MCF 10A (cell line): ENCODE data around the gene TTC3. TPM values are rescaled to one million over a fixed set of nuclear protein-coding genes. Genes with fewer than 3 reads are reported as not detected.
"Not testable (repeated sequence)": the region's sequence is repeated elsewhere in the genome, so short reads cannot be mapped to it uniquely, and the experiment has no call there.

Experiments
- BruUV-seq: library from RNA; stranded (reverse); fragments of 400-500 nt; replicated peaks from 2 replicates; lab custom pipeline; 2021; lab: Mats Ljungman, UMichigan
- CTCF ChIA-PET: fragments of 300-600 bp; sonication (Branson Sonifier 250); formaldehyde crosslinking; extraction: SDS; loops from one replicate; lab custom pipeline; 2021; ENCODE audit warnings: antibody characterized with exemption, inconsistent platforms; lab: Yijun Ruan, JAX
- POLR2A ChIA-PET: fragments of 300-600, 350-650 bp; sonication (Branson Sonifier 250); formaldehyde crosslinking; extraction: SDS; loops from one replicate; lab custom pipeline; 2020; ENCODE audit warnings: antibody characterized with exemption, inconsistent platforms; lab: Yijun Ruan, JAX
- DNase-seq: peaks from one replicate; pipeline ENCODE4 v3.0.0-alpha.2; 2018; ENCODE audit not compliant: unreplicated experiment
- H3K27ac Mint-ChIP-seq: one replicate; pipeline ENCODE4 v1.8.0; 2022; ENCODE audit warnings: mild to moderate bottlenecking, low read depth, mixed read lengths; ENCODE audit not compliant: unreplicated experiment
- H3K27me3 Mint-ChIP-seq: one replicate; pipeline ENCODE4 v1.8.0; 2022; ENCODE audit warnings: mixed read lengths; ENCODE audit not compliant: insufficient read depth, unreplicated experiment
- H3K36me3 Mint-ChIP-seq: one replicate; pipeline ENCODE4 v1.8.0; 2022; ENCODE audit warnings: mild to moderate bottlenecking, moderate library complexity, mixed read lengths; ENCODE audit not compliant: insufficient read depth, unreplicated experiment
- H3K4me1 Mint-ChIP-seq: one replicate; pipeline ENCODE4 v1.8.0; 2022; ENCODE audit warnings: mixed read lengths; ENCODE audit not compliant: insufficient read depth, unreplicated experiment
- H3K4me3 Mint-ChIP-seq: one replicate; pipeline ENCODE4 v1.8.0; 2022; ENCODE audit warnings: mild to moderate bottlenecking, moderate library complexity, mixed read lengths; ENCODE audit not compliant: unreplicated experiment
- H3K9me3 Mint-ChIP-seq: one replicate; pipeline ENCODE4 v1.8.0; 2022; ENCODE audit warnings: mixed read lengths; ENCODE audit not compliant: unreplicated experiment
- CTCF ChIP-seq: fragments of 200-600 bp; IDR thresholded peaks from one replicate; pipeline ENCODE4 v1.8.0; 2022; ENCODE audit warnings: antibody characterized with exemption, mild to moderate bottlenecking; ENCODE audit not compliant: unreplicated experiment
- intact Hi-C: fragments of 100-400 bp; cut with micrococcal nuclease; formaldehyde crosslinking; loops from 2 replicates; pipeline ENCODE4 v1.14.1; 2022
- total RNA-seq: library from RNA; stranded (reverse); gene quantifications from 2 replicates; pipeline ENCODE4 v1.2.3, GENCODE V29; 2022

Gene TTC3
- total RNA-seq, 1 experiment from 2014 or later = 74.4 TPM

- H3K27ac Mint-ChIP-seq = no peak overlapping the region
- H3K4me3 Mint-ChIP-seq = no peak overlapping the region
- intact Hi-C loops = no loop called here
- no peak for DNase-seq
- no TSS peak for BruUV-seq
- peaks cover 7% of the 10 kb centered on the region for H3K9me3 Mint-ChIP-seq
- no peaks in the 10 kb centered on the region for H3K27me3 Mint-ChIP-seq
- H3K36me3 Mint-ChIP-seq = peaks cover 63% of the 10 kb centered on the region
- H3K4me1 Mint-ChIP-seq = no peaks in the 10 kb centered on the region
- no peak for TF ChIP-seq CTCF
- CTCF ChIA-PET = interaction anchor here (0.6 to 0.9 kb wide), 2 partner anchors 330 to 505 kb away, joined by 3 read pairs; no protein-coding TSS in a partner anchor
- POLR2A ChIA-PET = no interaction called here
Measured at GRCh38 chr21:37136261-37136660, 63.2 kb downstream of the TTC3 start.

DNA sequence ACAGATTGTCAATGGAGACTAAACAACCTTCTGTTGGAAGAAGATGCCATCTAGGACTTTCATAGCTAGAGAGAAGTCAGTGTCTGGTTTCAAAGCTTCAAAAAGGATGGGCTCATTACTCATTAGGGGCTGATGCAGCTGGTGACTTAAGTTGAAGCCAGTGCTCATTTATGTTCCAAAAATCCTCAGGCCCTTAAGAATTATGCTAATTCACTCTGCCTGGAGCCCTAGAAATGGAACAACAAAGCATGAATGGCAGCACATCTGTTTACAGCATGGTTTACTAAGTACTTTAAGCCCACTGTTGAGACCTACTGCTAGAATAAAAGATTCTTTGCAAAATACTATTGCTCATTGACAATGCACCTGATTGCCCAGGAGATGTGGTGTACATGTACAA lies 63.7 kb downstream of the TTC3 start:
- DNase-seq = no peak
- Mint-ChIP-seq H3K27ac (no peak overlapping the region), H3K4me1 (no peaks in the 10 kb centered on the region), H3K36me3 (peaks cover 61% of the 10 kb centered on the region), H3K4me3 (no peak overlapping the region), H3K9me3 (peaks cover 7% of the 10 kb centered on the region), H3K27me3 (no peaks in the 10 kb centered on the region)
- BruUV-seq = no TSS peak
- ChIA-PET CTCF (interaction anchor here (0.6 to 0.9 kb wide), 3 partner anchors 189 to 505 kb away, joined by 3 read pairs; no protein-coding TSS in a partner anchor), POLR2A (no interaction called here)
- intact Hi-C loops = no loop called here
- no peak for TF ChIP-seq CTCF

DNA sequence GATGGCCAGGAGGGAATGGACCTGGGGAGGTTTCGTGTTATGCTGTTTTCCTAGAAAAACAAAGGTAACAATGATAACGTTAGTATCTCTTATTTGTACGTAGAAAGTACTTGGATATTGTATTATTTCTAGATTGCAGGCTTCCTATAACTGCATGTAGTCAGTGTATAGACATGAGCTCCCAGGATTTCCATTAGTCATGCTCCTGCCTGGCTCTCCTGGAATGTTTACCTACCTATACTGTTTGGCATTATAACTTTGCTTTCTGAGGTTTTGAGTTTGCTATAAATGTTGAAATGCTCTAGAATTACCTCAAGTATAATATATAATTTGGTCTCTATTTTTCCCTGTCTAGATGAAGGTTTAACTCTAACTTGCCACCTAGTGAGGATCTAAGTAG lies 66.1 kb downstream of the TTC3 start:
- POLR2A ChIA-PET = no interaction called here
- no peak overlapping the region for H3K27ac Mint-ChIP-seq
- H3K27me3 Mint-ChIP-seq = no peaks in the 10 kb centered on the region
- CTCF ChIA-PET = no interaction called here
- no peaks in the 10 kb centered on the region for H3K4me1 Mint-ChIP-seq
- DNase-seq = no peak
- H3K9me3 Mint-ChIP-seq = peaks cover 7% of the 10 kb centered on the region
- H3K4me3 Mint-ChIP-seq = no peak overlapping the region
- peaks cover 57% of the 10 kb centered on the region for H3K36me3 Mint-ChIP-seq
- no TSS peak for BruUV-seq
- TF ChIP-seq CTCF = no peak
- intact Hi-C loops = no loop called here

- H3K27ac Mint-ChIP-seq = no peak overlapping the region
- no peak overlapping the region for H3K4me3 Mint-ChIP-seq
- peaks cover 59% of the 10 kb centered on the region for H3K36me3 Mint-ChIP-seq
- no peaks in the 10 kb centered on the region for H3K27me3 Mint-ChIP-seq
- intact Hi-C loops = no loop called here
- DNase-seq = no peak
- ChIA-PET POLR2A (no interaction called here), CTCF (no interaction called here)
- H3K9me3 Mint-ChIP-seq = peaks cover 7% of the 10 kb centered on the region
- no TSS peak for BruUV-seq
- no peak for TF ChIP-seq CTCF
- no peaks in the 10 kb centered on the region for H3K4me1 Mint-ChIP-seq
Measured at GRCh38 chr21:37139902-37140301, 66.8 kb downstream of the TTC3 start.

GRCh38 chr21:37143392-37143791 lies 70.3 kb downstream of the TTC3 start:
- intact Hi-C loops, H3K4me1 Mint-ChIP-seq: not testable (repeated sequence)

More at GRCh38 chr21:37143392-37143791, 70.3 kb downstream of the TTC3 start:
- DNase-seq, H3K27ac Mint-ChIP-seq, BruUV-seq, H3K4me3 Mint-ChIP-seq, POLR2A ChIA-PET, H3K27me3 Mint-ChIP-seq, H3K9me3 Mint-ChIP-seq: not testable (repeated sequence)
- H3K36me3 Mint-ChIP-seq = peaks cover 62% of the 10 kb centered on the region
- CTCF ChIA-PET = interaction anchor here (0.7 kb wide), 1 partner anchor 461 kb away, joined by 3 read pairs; no protein-coding TSS in a partner anchor
